GM19324 (cell line): ENCODE results near the gene TTC31.
"Not testable (repeated sequence)": the region's sequence is repeated elsewhere in the genome, so short reads cannot be mapped to it uniquely, and the experiment has no call there.

ENCODE experiments used
- ATAC-seq: cut with Tn5 transposase; IDR thresholded peaks from one replicate; pipeline ENCODE4 v1.9.1; 2021; ENCODE audit warnings: mild to moderate bottlenecking, moderate library complexity; ENCODE audit not compliant: unreplicated experiment, low FRiP score

The TTC31 gene

DNA sequence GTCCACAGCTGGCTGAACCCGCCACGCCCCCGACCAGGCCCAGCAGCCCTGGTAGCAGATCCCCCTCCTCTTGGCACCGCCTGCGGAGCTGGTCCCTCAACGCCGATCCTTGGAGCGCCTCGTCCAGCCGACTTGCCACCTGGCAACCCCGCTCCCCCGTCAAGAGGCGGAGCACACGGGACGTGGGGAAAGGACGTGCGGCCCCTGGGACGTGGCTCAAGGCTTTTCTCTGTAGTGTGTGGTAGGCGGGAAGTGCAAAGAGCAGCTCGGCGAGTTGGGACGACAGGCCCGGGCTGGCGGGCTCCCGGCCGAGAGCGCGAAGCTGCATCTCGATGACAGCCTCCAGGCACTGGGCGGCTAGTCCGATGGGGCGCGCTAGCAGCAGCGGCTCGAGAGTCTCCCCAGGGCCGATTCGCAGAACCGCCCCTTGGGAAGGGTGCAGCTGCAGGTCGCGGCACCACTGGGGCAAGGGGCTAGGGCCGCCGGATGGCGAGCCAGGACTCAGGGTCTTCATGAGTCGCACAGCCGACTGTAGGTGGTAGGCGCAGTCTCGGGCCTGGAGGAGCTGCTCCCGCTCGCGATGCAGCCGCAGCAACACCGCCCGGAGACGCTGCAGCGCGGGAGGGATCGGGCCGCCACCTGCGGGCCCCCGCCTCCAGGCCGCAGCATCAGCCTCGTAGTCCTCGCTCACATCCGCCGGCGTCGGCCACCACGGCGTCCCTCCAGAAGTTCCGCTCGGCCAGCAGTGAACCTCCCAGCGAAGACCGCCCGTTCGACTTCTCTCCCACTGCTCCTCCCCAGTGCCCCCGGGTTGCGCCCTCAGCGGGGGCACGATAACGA, 700 bp upstream of the TTC31 start:
- ATAC-seq: peak; percentile 51

DNA sequence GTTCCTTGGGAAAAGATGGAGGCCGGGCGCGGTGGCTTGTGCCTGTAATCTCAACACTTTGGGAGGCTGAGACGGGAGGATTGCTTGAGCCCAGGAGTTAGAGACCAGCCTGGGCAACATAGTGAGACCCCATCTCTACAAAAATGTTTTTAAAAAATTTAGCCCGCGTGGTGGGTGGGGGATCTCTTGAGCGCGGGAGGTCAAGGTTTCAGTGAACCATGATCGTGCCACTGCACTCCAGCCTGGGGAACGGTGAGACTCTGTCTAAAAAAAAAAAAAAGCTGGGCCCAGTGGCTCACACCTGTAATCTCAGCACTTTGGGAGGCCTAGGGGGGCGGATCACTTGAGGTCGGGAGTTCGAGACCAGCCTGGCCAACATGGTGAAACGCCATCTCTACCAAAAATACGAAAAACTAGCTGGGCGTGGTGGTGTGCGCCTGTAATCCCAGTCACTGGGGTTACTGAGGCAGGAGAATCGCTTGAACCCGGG, 839 bp downstream of the TTC31 start:
- ATAC-seq: not testable (repeated sequence)

DNA sequence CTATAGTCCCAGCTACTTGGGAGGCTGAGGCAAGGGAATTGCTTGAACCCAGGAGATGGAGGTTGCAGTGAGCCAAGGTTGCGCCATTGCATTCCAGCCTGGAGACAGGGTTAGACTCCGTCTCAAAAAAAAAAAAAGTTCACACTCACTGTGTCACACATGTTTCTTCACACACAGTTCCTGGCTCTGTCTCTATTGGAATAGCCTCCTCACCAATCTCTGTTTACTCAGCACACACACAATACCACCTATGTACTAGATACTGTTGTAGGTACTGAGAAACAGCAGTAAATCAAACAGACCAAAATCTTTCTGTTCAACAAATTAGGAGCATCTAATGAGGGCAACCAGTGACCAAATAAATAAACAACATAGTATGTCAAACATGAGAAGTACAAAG, 3.3 kb downstream of the TTC31 start:
- ATAC-seq: no peak

DNA sequence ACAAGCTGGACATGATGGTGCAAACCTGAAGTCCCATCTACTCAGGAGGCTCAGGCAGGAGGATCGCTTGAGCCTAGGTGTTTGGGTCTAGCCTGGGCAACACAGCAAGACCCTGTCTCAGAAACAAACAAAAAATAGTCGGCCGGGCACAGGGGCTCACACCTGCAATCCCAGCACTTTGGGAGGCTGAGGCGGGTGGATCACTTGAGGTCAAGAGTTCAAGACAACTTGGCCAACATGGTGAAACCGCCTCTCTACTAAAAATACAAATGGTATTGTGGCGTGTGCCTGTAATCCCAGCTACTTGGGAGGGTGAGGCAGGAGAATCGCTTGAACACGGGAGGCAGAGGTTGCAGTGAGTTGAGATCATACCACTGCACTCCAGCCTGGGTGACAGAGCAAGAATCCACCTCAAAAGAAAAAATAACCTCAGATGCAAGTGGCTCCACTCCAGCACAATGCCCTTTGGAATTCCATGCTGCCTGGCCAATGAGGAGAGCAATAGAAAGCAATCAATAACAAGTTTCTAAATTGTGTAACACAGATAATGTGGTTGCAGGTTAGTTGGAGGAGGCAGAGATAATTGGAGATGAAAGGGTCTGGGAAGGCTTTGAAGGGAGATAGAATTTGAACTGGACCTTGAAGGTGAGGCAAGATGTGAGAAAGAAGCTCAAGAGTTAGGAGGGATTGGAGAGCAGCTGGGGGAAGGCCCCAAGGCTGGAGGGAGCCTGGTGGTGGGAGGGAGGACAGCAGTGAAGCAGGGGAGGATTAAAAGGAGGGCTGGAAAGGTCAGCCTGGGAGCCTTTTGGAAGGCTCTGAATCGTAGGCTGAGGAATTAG, 6.0 kb downstream of the TTC31 start:
- ATAC-seq: no peak

DNA sequence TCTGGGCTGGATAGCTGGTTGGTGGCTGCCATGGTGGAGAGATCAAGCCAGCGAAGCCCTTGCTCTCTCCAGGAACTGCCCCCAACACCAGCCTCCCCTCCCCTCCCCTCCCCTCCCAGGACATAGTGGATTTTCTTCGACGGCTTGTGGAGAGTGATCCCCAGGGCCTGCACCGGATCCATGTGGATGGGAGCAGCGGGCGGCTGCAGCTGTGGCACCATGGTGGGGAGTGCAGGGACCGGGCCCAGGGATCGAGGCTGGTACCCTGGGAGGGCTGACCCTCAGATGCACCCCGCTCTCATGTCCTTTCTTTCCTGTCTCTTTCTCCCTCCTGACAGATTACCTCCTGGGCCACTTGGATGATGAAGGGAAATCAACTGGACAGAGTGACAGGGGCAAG, 7.0 kb downstream of the TTC31 start:
- ATAC-seq: no peak

DNA sequence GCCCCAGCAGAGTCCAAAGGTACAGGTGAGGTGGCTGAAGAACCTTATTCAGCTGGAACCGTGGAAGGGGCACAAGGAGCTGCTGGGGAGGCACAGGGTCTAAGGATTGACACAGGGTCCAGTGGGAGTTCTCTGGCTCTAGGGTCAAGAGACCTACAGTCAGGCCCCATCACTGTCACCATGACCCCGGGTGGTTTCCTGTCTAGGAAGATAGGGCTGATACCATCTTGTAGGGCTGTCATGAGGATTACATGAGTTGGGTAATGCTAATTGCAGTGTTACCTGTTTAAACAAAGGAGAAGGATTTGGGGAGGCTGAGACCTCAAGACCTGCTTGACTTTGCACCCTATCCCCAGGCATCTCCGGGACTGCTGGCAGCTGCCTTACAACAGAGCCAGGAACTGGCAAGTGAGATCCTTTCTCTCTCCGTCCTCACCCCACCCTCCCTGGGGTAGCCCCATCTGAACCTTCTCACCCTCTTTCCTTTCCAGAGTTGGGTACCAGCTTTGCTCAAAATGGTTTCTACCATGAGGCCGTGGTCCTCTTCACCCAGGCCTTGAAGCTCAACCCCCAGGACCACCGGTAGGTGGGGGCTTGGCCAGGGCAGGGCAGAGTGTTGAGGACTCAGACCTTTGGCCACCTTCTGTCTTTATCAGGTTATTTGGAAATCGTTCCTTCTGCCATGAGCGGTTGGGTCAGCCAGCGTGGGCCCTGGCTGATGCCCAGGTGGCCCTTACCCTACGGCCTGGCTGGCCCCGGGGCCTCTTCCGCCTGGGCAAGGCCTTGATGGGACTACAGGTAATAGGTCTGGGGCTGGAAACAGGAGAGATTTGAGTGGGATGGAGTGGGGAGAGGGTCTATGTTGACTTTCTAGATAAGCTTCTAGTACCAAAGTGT, 9.0 kb downstream of the TTC31 start:
- ATAC-seq: no peak

DNA sequence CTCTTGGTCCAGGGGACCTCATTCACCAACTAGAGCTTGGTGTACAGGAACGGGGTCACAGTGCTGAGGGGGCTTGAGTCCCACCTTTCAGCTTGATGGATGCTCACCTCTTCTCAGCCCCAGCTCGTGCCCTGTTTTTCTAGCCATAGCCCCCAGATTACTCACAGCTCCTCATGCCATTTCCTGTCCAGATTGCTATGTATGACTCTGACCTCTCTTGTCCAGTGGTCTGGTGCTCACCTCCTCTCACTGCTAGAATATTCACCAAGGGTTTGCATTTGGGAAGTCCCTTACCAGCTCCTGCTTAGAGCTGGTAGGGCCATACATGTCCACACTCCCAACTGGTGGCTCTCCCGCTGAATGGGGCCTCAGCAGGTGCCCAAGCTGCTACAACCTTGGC, 10.7 kb downstream of the TTC31 start:
- ATAC-seq: no peak

DNA sequence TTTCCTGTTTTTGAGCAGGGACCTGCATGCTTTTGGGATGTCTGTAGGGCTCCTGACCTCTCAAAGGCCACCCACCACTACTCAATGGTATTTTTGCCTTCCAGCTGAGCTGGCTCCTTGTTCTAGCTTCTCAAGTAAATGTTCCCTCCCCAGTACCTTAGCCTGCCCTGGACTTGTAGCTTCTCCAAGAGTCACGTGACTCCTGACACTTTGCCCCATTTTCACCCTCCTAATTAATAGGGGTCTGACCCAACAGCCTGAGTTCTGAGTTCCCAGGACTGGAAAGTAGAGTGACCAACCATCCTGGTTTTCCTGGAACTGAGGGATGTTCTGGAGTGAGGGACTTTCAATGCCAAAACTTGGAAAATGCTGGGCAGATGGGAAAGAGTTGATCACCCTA, 12.6 kb downstream of the TTC31 start:
- no peak for ATAC-seq

DNA sequence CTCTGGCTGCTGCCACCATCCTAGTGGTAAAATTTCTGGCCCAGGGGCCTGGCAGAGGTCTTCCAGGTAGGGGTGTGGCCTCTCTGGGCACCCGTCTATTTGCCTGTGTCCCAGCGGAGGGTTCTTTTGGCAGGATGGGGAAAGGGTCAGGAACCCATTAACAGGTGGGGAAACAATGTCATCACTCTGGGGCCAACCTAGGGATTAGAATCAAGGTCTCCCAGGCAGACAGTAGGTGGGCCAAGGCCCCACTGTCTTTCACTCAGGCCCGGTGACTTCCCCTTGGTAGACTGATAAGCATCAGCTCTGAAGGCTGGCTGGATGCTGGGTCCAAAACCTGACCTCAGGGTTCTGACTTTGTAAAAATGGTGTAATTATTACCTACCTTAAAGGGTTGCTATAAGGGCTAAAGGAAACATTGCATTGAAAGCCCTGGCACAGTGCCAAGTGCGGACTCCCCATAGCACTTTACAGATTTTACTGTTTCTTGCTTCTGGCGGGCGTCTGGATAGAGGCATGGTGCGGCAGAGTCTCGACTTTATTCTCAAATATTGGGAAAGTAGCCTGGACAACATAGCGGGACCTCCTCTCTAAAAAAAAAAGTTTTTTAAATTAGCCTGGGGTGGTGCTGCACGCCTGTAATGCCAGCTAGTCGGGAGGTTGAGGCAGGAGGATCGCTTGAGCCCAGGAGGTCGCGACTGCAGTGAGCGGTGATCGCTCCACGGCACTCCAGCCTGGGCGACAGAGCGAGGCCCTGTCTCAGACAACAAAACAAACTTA, 14.3 kb downstream of the TTC31 start:
- no peak for ATAC-seq

DNA sequence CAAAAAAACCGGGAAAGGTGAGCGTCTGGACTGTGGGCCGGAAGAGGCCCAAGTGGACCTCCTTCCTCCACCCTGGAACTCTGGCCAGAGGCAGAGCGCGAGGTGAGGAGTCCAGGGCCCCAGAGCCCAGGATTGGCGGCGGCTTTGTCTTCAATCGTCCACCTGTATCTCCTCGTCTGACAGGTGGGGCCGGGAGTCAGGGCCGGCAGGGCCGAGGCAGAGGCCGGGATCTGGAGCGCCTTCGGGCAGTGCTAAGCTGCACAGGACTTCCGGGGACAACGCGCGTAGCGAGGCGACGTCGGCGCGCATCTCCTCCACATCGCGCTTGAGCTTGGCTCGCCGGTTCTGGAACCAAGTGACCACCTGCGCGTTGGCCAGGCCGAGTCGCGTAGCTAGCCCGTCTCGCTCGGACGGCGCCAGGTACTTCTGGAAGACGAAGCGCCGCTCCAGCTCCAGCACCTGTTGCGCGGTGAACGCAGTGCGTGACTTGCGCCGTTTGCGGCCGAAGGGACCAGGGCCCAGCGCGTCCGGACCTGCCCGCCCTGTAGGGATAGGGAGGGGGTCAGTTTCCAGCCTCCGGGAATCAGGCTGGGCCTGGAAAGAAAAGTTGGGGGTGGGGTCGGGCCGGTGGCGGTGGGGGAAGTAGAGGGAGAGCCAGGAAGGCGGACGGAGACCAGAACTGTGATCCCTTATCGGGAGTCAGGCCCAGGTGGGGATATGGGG, 15.1 kb downstream of the TTC31 start:
- no peak for ATAC-seq

DNA sequence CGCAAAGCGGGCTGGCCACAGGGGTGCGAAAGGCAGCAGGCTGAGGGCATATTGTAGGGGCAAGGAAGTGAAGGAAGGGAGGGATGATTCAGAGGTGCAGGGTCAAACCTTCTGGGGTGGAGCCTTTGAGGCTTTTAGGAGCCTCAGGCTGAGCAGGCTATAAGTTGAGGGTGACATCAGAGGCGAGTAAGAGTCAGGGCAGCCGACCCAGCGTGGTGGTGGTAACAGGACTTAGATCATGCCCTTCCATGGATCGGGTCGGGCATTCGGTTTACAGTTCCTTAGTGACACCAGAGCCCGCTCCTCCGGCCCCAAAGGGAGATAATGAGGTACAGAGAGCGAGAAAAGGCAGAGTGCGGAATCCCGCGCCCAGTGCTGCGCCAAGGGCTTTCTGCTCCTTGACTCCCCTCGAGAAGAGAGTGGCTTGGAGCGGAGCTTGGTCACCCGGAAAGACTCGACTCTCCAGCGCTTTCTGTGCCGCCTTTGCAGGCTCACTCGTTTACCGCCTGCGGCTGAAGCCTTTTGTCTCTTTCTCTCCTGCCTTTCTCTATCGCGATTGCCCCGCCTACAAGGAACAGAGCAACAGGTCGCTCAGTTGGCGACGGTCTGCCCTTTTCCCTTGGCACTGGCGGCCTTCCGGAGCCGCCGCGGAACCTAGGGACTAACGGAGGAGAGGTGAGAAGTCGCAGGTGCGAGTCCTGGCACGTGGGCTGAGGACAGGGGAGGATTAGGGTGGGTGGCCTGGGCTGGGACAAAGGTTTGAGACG, 15.8 kb downstream of the TTC31 start:
- ATAC-seq: no peak

DNA sequence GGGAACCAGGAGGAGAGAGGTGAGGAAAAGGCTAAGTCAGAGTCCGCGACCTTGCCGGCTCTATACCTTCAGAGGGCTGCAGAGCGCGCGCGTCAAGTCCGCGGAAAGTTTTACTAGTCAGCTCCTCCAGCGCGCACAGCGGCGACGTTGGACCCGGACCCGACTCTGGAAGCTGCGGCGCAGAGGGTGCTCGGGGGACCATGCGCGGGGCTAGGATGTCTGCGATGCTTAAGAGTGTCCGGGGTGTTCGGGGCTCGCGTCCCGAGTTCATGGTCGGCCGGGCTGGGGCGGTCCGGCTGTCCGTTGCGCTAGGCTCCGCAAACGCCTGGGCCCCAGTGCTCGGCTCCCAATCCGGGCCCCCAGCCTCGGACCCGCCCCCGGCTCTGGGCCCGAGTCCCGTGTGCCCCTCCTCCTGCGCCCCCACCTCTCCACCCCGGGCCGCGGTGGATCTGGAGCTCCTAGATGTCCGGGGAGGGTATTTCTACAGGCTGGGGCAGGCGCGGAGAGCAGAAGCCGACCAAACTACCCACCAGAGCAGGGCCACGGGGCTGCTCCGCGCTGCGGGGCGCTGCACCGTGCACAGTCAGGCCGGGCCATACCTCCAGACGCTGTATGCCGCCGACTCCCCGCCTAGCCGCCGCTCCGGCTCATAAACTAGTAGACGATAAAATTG, 16.5 kb downstream of the TTC31 start, which contains the start of gene LBX2:
LBX2 (minus strand) TSS at position 337 of the 673 bp plus-strand sequence; CDS start at position 271, 66 bp downstream.
- ATAC-seq: no peak

DNA sequence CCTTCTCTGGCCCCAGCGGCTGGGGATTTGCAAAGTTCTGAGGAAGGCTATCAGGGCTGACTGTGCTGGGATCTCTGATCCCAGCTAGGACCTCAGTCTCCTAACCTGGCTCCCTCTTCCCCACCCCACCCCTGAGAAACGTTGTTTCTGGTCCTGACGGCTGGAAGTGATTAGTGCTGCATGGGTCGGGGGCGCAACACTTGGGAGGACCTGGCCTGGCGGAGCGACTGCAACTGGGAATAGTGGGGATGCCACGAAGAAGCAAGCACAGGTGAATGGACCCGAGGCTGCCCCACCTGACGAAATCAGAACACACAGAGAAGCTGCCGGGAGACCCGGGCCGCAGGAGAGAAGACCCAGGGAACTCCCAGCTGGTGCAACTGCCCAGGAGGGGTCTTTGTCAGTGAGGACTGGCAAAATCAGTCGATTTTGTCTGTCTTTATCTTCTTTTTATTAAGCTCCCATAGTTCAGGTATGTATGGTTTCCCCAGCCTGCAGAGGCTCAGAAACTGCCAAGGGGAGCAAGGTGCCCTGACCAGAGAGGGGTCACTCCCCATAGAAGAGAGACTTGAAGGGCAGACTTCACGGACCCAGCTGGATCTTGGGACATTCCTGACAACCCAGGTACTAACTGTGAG, 17.2 kb downstream of the TTC31 start:
- no peak for ATAC-seq

DNA sequence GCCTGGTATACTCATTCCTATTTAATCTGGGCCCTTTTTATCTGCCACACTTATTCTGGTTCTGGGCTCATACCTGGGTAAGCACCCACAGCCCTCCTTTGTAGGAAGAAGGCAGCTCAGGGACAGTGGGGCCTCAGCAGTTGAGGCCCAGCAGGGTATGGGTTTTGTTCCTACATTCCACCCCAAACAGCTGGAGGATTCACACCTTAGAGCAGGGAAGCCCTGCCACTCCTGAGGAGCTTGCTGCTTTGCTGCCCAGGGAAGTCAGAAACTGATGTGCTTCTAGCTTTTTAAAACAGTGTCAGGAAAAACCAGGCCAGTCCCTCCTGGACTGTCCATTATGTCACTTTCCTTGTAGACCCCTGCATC, 17.7 kb downstream of the TTC31 start:
- no peak for ATAC-seq

DNA sequence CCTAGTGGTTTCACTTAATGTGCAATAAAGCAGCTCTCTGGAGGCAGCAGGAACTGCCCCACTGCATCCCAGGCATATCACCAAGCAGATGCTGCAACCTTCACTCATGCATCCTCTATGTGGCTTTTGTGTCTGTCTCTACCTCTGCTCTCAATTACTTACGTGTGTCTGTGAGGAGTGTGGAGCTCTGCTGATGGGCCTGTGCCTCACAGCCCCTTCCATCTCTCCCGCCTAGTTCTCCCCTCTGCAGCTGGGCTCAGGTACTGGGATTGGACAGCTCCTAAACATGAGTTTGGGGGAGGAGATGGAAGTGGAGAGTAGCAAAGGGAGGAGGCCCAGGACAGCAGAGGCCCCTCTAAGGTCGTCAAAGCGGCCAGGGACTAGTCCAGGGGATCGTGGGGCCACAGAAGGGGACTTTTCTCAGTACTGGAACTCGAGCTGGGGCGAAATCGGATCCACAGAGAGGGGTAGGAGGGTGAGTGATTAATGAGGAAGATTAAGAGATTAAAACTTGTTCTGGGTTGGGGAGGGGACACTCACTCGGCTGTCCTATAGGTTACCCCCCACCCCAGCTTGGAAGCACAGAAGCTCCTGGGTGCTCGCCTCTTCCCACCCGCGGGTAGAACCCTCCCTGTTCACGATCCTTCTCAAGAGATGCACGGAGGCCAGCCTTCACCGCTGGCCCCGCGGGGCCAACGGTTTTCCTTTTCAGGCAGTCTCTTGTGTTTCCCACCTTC, 18.6 kb downstream of the TTC31 start:
- ATAC-seq: no peak

DNA sequence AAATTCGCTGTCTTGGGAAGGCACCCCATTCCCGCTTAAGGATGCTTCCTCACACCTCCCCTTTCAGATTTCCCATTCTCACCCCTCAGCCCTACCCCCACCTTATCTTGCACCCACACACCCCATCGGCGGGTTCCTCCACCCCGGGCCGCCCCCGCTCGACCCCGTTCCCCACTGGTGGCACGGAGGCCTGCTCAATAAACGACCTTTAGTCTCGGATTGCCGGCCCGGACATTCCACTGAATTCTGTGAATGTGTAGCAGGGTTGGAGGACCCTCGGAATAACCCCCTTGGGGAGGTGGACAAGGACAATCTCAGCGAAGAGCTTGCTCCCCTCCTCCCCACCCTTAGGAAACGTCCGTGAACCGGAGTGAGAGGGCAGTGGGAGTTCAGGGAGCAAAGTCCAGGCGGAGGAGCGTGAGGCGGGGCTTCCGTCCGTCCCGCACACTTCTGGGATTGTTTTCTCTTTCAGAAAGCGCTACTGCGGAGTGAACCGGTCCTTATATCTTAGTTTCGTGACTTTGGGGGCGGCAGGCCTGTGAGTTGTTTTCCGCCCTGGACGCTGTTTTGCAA, 19.4 kb downstream of the TTC31 start:
- ATAC-seq: no peak
